Neural cell (in vitro differentiated cells): Measurements from ENCODE around the gene NADK2. TPM values are rescaled to one million over a fixed set of nuclear protein-coding genes. Genes with fewer than 3 reads are reported as not detected.

ENCODE experiments used
- H2AFZ ChIP-seq: fragments of 200-600, 300-800 bp; sonication (generic), shearing (Covaris generic); 2 replicates; pipeline ENCODE4 v1.6.0; 2014; ENCODE audit warnings: low read depth, mild to moderate bottlenecking, antibody characterized with exemption, low read length, moderate library complexity
- H3F3A ChIP-seq: fragments of 200-600 bp; shearing (Covaris generic); 2 replicates; pipeline ENCODE4 v1.6.1; 2016; ENCODE audit warnings: mild to moderate bottlenecking, moderate library complexity, mixed read lengths, antibody characterized with exemption, low read length; ENCODE audit not compliant: insufficient read depth, poor library complexity, severe bottlenecking
- H3K27ac ChIP-seq: fragments of 200-600, 300-800 bp; sonication (generic), shearing (Covaris generic); 2 replicates; pipeline ENCODE4 v1.5.1; 2014; ENCODE audit warnings: mild to moderate bottlenecking, low read length, moderate library complexity
- H3K27me3 ChIP-seq: fragments of 300-800, 200-600 bp; sonication (generic), shearing (Covaris generic); 2 replicates; pipeline ENCODE4 v1.6.0; 2014; ENCODE audit warnings: mild to moderate bottlenecking, low read depth, low read length, moderate library complexity; ENCODE audit not compliant: insufficient read depth
- H3K36me3 ChIP-seq: fragments of 300-800, 200-600 bp; sonication (generic), shearing (Covaris generic); 2 replicates; pipeline ENCODE4 v1.5.1; 2014; ENCODE audit warnings: mild to moderate bottlenecking, antibody characterized with exemption, low read length, moderate library complexity; ENCODE audit not compliant: insufficient read depth
- H3K4me2 ChIP-seq: fragments of 300-800, 200-600 bp; sonication (generic), shearing (Covaris generic); 2 replicates; pipeline ENCODE4 v1.6.0; 2014; ENCODE audit warnings: mild to moderate bottlenecking, low read length
- H3K4me3 ChIP-seq: fragments of 300-800, 200-600 bp; sonication (generic), shearing (Covaris generic); 2 replicates; pipeline ENCODE4 v1.5.1; 2014; ENCODE audit warnings: mild to moderate bottlenecking, low read length, moderate library complexity
- H3K79me2 ChIP-seq: fragments of 200-600 bp; shearing (Covaris generic); replicated peaks from 2 replicates; pipeline ENCODE4 v1.6.0; 2014; ENCODE audit warnings: mild to moderate bottlenecking, low read length, moderate library complexity; ENCODE audit not compliant: insufficient read depth
- H3K9ac ChIP-seq: fragments of 300-800, 200-600 bp; sonication (generic), shearing (Covaris generic); 2 replicates; pipeline ENCODE4 v1.6.1; 2016; ENCODE audit warnings: mild to moderate bottlenecking, low read length, mixed read lengths
- H3K9me2 ChIP-seq: fragments of 200-600 bp; shearing (Covaris generic); 2 replicates; pipeline ENCODE4 v1.6.1; 2016; ENCODE audit warnings: mild to moderate bottlenecking, low read length, mixed read lengths; ENCODE audit not compliant: insufficient read depth
- H3K9me3 ChIP-seq: fragments of 200-600, 300-800 bp; sonication (generic), shearing (Covaris generic); 2 replicates; pipeline ENCODE4 v1.6.1; 2016; ENCODE audit warnings: mild to moderate bottlenecking, mixed run types, low read length, moderate library complexity, mixed read lengths
- H4K20me1 ChIP-seq: fragments of 200-600 bp; shearing (Covaris generic); 2 replicates; pipeline ENCODE4 v1.6.1; 2016; ENCODE audit warnings: mild to moderate bottlenecking, mixed run types; ENCODE audit not compliant: insufficient read depth
- CTCF ChIP-seq: fragments of 450-650 bp; IDR thresholded peaks from 2 replicates; pipeline ENCODE4 v1.5.1; 2014; ENCODE audit warnings: antibody characterized with exemption, mild to moderate bottlenecking, moderate library complexity; ENCODE audit not compliant: poor library complexity, severe bottlenecking
- EP300 ChIP-seq: fragments of 450-650 bp; conservative IDR thresholded peaks from 2 replicates; pipeline ENCODE4 v1.6.1; 2014; ENCODE audit warnings: antibody characterized with exemption, mild to moderate bottlenecking, moderate library complexity; ENCODE audit not compliant: poor library complexity, severe bottlenecking
- EZH2 ChIP-seq: fragments of 200-600, 300-800 bp; shearing (Covaris generic), sonication (generic); IDR thresholded peaks from 2 replicates; pipeline ENCODE4 v1.6.1; 2014; ENCODE audit warnings: antibody characterized with exemption, low read length, borderline replicate concordance, mild to moderate bottlenecking; ENCODE audit not compliant: insufficient read depth, poor library complexity, severe bottlenecking
- MXI1 ChIP-seq: fragments of 450-650 bp; conservative IDR thresholded peaks from 2 replicates; pipeline ENCODE4 v1.6.1; 2014; ENCODE audit warnings: antibody characterized with exemption, mild to moderate bottlenecking; ENCODE audit not compliant: poor library complexity, severe bottlenecking
- POLR2AphosphoS5 ChIP-seq: IDR thresholded peaks from 2 replicates; pipeline ENCODE4 v1.6.1; 2012
- RAD21 ChIP-seq: fragments of 450-650 bp; conservative IDR thresholded peaks from 2 replicates; pipeline ENCODE4 v1.6.1; 2014; ENCODE audit warnings: antibody characterized with exemption, mild to moderate bottlenecking, moderate library complexity
- REST ChIP-seq: IDR thresholded peaks from 2 replicates; pipeline ENCODE4 v1.6.1; 2012; ENCODE audit warnings: borderline replicate concordance
- SMC3 ChIP-seq: fragments of 450-650 bp; conservative IDR thresholded peaks from 2 replicates; pipeline ENCODE4 v1.6.1; 2014; ENCODE audit warnings: antibody characterized with exemption, mild to moderate bottlenecking, moderate library complexity; ENCODE audit not compliant: poor library complexity
- TAF1 ChIP-seq: IDR thresholded peaks from 2 replicates; pipeline ENCODE4 v1.6.1; 2012; ENCODE audit warnings: low read depth
- polyA plus RNA-seq: library from polyadenylated mRNA; depleted of rRNA; stranded (reverse); fragments of >200 nt; gene quantifications from 2 replicates; pipeline ENCODE4 v1.2.3, GENCODE V29; 2014

The NADK2 gene
- polyA plus RNA-seq, 1 donor from 2014 or later: 66.8 TPM

- Histone ChIP-seq H3K27me3 (no peaks in the 10 kb centered on the region), H3K4me3 (no peak overlapping the region), H3K79me2 (no peaks in the 10 kb centered on the region), H3K9me2 (no peaks in the 10 kb centered on the region), H3K9ac (no peak overlapping the region), H3K4me2 (no peak overlapping the region), H4K20me1 (no peaks in the 10 kb centered on the region), H2AFZ (no peak overlapping the region), H3F3A (no peaks in the 10 kb centered on the region), H3K9me3 (no peaks in the 10 kb centered on the region), H3K27ac (no peak overlapping the region), H3K36me3 (no peaks in the 10 kb centered on the region)
- TF ChIP-seq EZH2: no peak
Measured at GRCh38 chr5:36273809-36274526, 32.2 kb upstream of the NADK2 start.

- no peaks in the 10 kb centered on the region for H3K36me3 ChIP-seq
- no peaks in the 10 kb centered on the region for H4K20me1 ChIP-seq
- no peaks in the 10 kb centered on the region for H3F3A ChIP-seq
- no peak overlapping the region for H3K4me2 ChIP-seq
- H2AFZ ChIP-seq: no peak overlapping the region
- H3K79me2 ChIP-seq: no peaks in the 10 kb centered on the region
- H3K27me3 ChIP-seq: no peaks in the 10 kb centered on the region
- no peak for TF ChIP-seq EZH2
- TF ChIP-seq TAF1: no peak
- no peak for TF ChIP-seq MXI1
- TF ChIP-seq CTCF: no peak
- no peak for TF ChIP-seq EP300
- no peak for TF ChIP-seq REST
- TF ChIP-seq SMC3: no peak
- TF ChIP-seq RAD21: no peak
- no peak for TF ChIP-seq POLR2AphosphoS5
- H3K27ac ChIP-seq: no peak overlapping the region
- no peak overlapping the region for H3K4me3 ChIP-seq
- H3K9me2 ChIP-seq: no peaks in the 10 kb centered on the region
- H3K9me3 ChIP-seq: no peaks in the 10 kb centered on the region
- no peak overlapping the region for H3K9ac ChIP-seq
Measured at GRCh38 chr5:36272136-36272690, 30.5 kb upstream of the NADK2 start.
